K562 (cell line): ENCODE measurements around the gene REC8. TPM values are rescaled to one million over a fixed set of nuclear protein-coding genes. Genes with fewer than 3 reads are reported as not detected.

Experiments used
- ATAC-seq: fragments of 200-7000 bp; cut with Tn5 transposase; 3 replicates; pipeline ENCODE4 v1.9.1; 2020; ENCODE audit warnings: moderate library complexity
- BruUV-seq: library from RNA; stranded (reverse); fragments of 400-500 nt; replicated peaks from 2 replicates; lab custom pipeline; 2021; lab: Mats Ljungman, UMichigan
- CTCF ChIA-PET: fragments of 300-600 bp; formaldehyde crosslinking; extraction: SDS; loops from one replicate; lab custom pipeline; 2021; ENCODE audit warnings: low intra/inter-chr PET ratio; lab: Yijun Ruan, JAX
- POLR2A ChIA-PET: fragments of 300-600, 350-650 bp; sonication (Branson Sonifier 250); formaldehyde crosslinking; extraction: SDS; loops from one replicate; lab custom pipeline; 2021; ENCODE audit warnings: antibody characterized with exemption, inconsistent platforms; lab: Yijun Ruan, JAX
- DNase-seq, 4 experiments: peaks; one replicate each; pipeline versions ENCODE4 v3.0.0 to v3.0.0-alpha.2; 2011 to 2018; ENCODE audit warnings: low spot score in 3 of 4, mixed read lengths in 3 of 4; ENCODE audit errors: extremely low read depth in 1 of 4
- FAIRE-seq: peaks from 2 replicates; lab custom pipeline; 2011; peaks lifted over from hg19 to GRCh38; lab: Jason Lieb, UNC
- H2AFZ ChIP-seq: 2 replicates; pipeline ENCODE4 v1.6.0; 2011; ENCODE audit warnings: low read depth, low read length, control low read depth, inconsistent platforms
- H3K27ac ChIP-seq: fragments of 200-600 bp; 3 replicates; pipeline ENCODE4 v1.8.0; 2011; ENCODE audit warnings: low read depth, mild to moderate bottlenecking, control low read depth, inconsistent platforms, low read length, moderate library complexity, mixed read lengths; ENCODE audit errors: extremely low read depth
- H3K27me3 ChIP-seq, 2 experiments: fragments of 300-600 bp in 1 of 2; 2 replicates in 1 of 2; 3 replicates in 1 of 2; pipeline versions ENCODE4 v1.6.0 to v1.8.0; 2011; ENCODE audit warnings: inconsistent platforms in 2 of 2, low read length in 2 of 2, mild to moderate bottlenecking in 1 of 2, mixed read lengths in 1 of 2, moderate library complexity in 1 of 2; ENCODE audit not compliant: control insufficient read depth in 2 of 2, insufficient read depth in 2 of 2
- H3K36me3 ChIP-seq: fragments of 300-600 bp; 3 replicates; pipeline ENCODE4 v1.8.0; 2011; ENCODE audit warnings: mild to moderate bottlenecking, low read length, inconsistent platforms; ENCODE audit not compliant: control insufficient read depth, insufficient read depth
- H3K4me1 ChIP-seq, 2 experiments: fragments of 200-600 bp in 1 of 2; replicated peaks in 1 of 2; 2 replicates in 1 of 2; 3 replicates in 1 of 2; pipeline versions ENCODE4 v1.5.1 to v1.8.0; 2011; ENCODE audit warnings: inconsistent platforms in 2 of 2, low read length in 2 of 2, mild to moderate bottlenecking in 1 of 2, mixed read lengths in 1 of 2, moderate library complexity in 1 of 2; ENCODE audit not compliant: control insufficient read depth in 2 of 2, insufficient read depth in 2 of 2
- H3K4me2 ChIP-seq: 2 replicates; pipeline ENCODE4 v1.6.1; 2011; ENCODE audit warnings: low read length, control low read depth, inconsistent platforms, mixed read lengths; ENCODE audit not compliant: insufficient read depth
- H3K4me3 ChIP-seq: fragments of 200-600 bp; sonication (generic), shearing (Covaris generic); 2 replicates; pipeline ENCODE4 v1.5.1; 2016; ENCODE audit warnings: control low read depth, inconsistent platforms
- H3K79me2 ChIP-seq: fragments of 200-600 bp; 3 replicates; pipeline ENCODE4 v1.8.0; 2011; ENCODE audit warnings: low read length, inconsistent platforms; ENCODE audit not compliant: control insufficient read depth, insufficient read depth
- H3K9ac ChIP-seq, 2 experiments: 2 replicates each; pipeline versions ENCODE4 v1.6.0 to v1.6.1; 2011; ENCODE audit warnings: low read depth in 2 of 2, low read length in 2 of 2, control low read depth in 1 of 2, inconsistent platforms in 1 of 2, mild to moderate bottlenecking in 1 of 2, mixed read lengths in 1 of 2; ENCODE audit not compliant: insufficient read depth in 1 of 2
- H3K9me1 ChIP-seq: one replicate; pipeline ENCODE4 v1.6.0; 2011; ENCODE audit warnings: inconsistent platforms, mild to moderate bottlenecking, low read length, moderate library complexity; ENCODE audit not compliant: control insufficient read depth, insufficient read depth
- H3K9me3 ChIP-seq: replicated peaks from 2 replicates; pipeline ENCODE4 v1.5.1; 2011; ENCODE audit warnings: low read depth, low read length, inconsistent platforms; ENCODE audit not compliant: control insufficient read depth, insufficient read depth
- H4K20me1 ChIP-seq: replicated peaks from 2 replicates; pipeline ENCODE4 v1.6.1; 2011; ENCODE audit warnings: low read length, inconsistent platforms, mixed read lengths; ENCODE audit not compliant: control insufficient read depth, insufficient read depth
- BRF2 ChIP-seq: IDR thresholded peaks from 3 replicates; pipeline ENCODE4 v1.6.1; 2011; ENCODE audit warnings: borderline replicate concordance, mild to moderate bottlenecking; ENCODE audit not compliant: insufficient read length, insufficient read depth
- CREBBP ChIP-seq: IDR thresholded peaks from one replicate; pipeline ENCODE4 v1.6.1; 2012; ENCODE audit warnings: low read depth, mild to moderate bottlenecking, control low read depth, inconsistent platforms, low read length
- CTCFL ChIP-seq: IDR thresholded peaks from 2 replicates; pipeline ENCODE4 v1.6.1; 2011; ENCODE audit warnings: borderline replicate concordance, low read depth, mild to moderate bottlenecking, moderate library complexity, low read length; ENCODE audit not compliant: insufficient read depth, poor library complexity, severe bottlenecking
- ERF ChIP-seq: fragments of 450-650 bp; formaldehyde crosslinking; IDR thresholded peaks from 2 replicates; pipeline ENCODE4 v1.4.0; 2020; ENCODE audit warnings: mild to moderate bottlenecking, mixed read lengths
- ETV1 ChIP-seq: fragments of 450-650 bp; conservative IDR thresholded peaks from 2 replicates; pipeline ENCODE4 v1.6.1; 2016; ENCODE audit warnings: missing genetic modification characterization, control low read depth, low read depth, missing compliant biosample characterization
- HDAC8 ChIP-seq: fragments of 450-650 bp; IDR thresholded peaks from 2 replicates; pipeline ENCODE4 v1.6.1; 2016; ENCODE audit warnings: mild to moderate bottlenecking, missing genetic modification characterization, moderate library complexity, missing compliant biosample characterization
- JUNB ChIP-seq: fragments of 450-650 bp; formaldehyde crosslinking; conservative IDR thresholded peaks from 2 replicates; pipeline ENCODE4 v1.4.0; 2020; ENCODE audit warnings: mild to moderate bottlenecking
- TAF1 ChIP-seq: IDR thresholded peaks from 2 replicates; pipeline ENCODE4 v1.6.1; 2011; ENCODE audit warnings: mild to moderate bottlenecking, low read length, moderate library complexity; ENCODE audit not compliant: insufficient read depth, control insufficient read depth, severe bottlenecking; ENCODE audit errors: extremely low read depth
- TAL1 ChIP-seq: fragments of 450-650 bp; IDR thresholded peaks from 2 replicates; pipeline ENCODE4 v1.6.1; 2016; ENCODE audit warnings: mild to moderate bottlenecking
- ZNF316 ChIP-seq: fragments of 450-650 bp; IDR thresholded peaks from 2 replicates; pipeline ENCODE4 v1.6.1; 2016
- ZNF695 ChIP-seq: fragments of 450-650 bp; formaldehyde crosslinking; IDR thresholded peaks from 2 replicates; pipeline ENCODE4 v1.4.0; 2020; ENCODE audit warnings: mild to moderate bottlenecking, moderate library complexity
- WGBS: fragments of 100-300 bp; shearing (Covaris generic); methylation state at CpG from one replicate; pipeline ENCODE4 v1.1.6; 2016; ENCODE audit warnings: low coverage, mixed read lengths; ENCODE audit not compliant: insufficient coverage; ENCODE audit errors: missing lambda C conversion rate; 5-methylcytosine and 5-hydroxymethylcytosine counted together
- in situ Hi-C: fragments of 300-500 bp; cut with MboI; formaldehyde crosslinking; loops from 4 replicates; pipeline ENCODE4 v1.15.0; 2018; ENCODE audit warnings: inconsistent platforms, mixed read lengths
- intact Hi-C: fragments of 100-400 bp; cut with micrococcal nuclease; formaldehyde crosslinking; loops from 2 replicates; pipeline ENCODE4 v1.14.2; 2022
- polyA plus RNA-seq, 8 experiments: library from polyadenylated mRNA; depleted of rRNA in 4 of 8; stranded (reverse) in 5 of 8; unstranded in 3 of 8; fragments of >200 nt; fragmentation: Nextera tagmentation in 2 of 8; fragmentation: Illumina TruSeq in 1 of 8; extraction: Ambion mirVana in 2 of 8; extraction: Trizol in 1 of 8; gene quantifications; 2 replicates each; pipeline versions ENCODE4 v1.2.1 to v1.2.3, GENCODE V29; 2011 to 2014; ENCODE audit warnings: inconsistent platforms in 1 of 8, missing spikeins in 1 of 8
- total RNA-seq, 7 experiments: library from RNA; depleted of rRNA in 6 of 7; stranded (reverse); fragments of >200 nt in 6 of 7; fragmentation: Illumina TruSeq in 2 of 7; extraction: Trizol in 2 of 7; gene quantifications; 2 replicates each; pipeline versions ENCODE4 v1.2.1 to v1.2.3, GENCODE V29; 2011 to 2021; ENCODE audit warnings: low replicate concordance in 1 of 7

The REC8 gene
- total and polyA plus RNA-seq, 9 of the 15 experiments (the other 6 are each of a cell fraction or from before 2014, with no cell fraction given) = 0.11 to 2.5 (median 0.85) TPM

- ChIA-PET CTCF (no interaction called here), POLR2A (no interaction called here)
- H3K79me2 ChIP-seq = no peaks in the 10 kb centered on the region
- intact Hi-C loops = no loop called here
- peaks cover 37% of the 10 kb centered on the region; the same call in 2 of the 3 replicates for H3K36me3 ChIP-seq
- no peaks in the 10 kb centered on the region; a peak in 2 of 5 replicates for H3K4me1 ChIP-seq
- no peak overlapping the region for H3K4me2 ChIP-seq
- no peaks in the 10 kb centered on the region for H3K27me3 ChIP-seq
- FAIRE-seq (no peak), ATAC-seq (no peak; the same call in 2 of the 3 replicates), DNase-seq (no peak)
- 73% methylated on average over 11 of the region's 12 CpGs for WGBS
- no peak for TF ChIP-seq CTCFL
- no peak for TF ChIP-seq BRF2
- no peak for TF ChIP-seq JUNB (CRISPR knock-in tag)
- no peak for TF ChIP-seq ETV1 (tag)
- TF ChIP-seq CREBBP = no peak
- TF ChIP-seq TAL1 = no peak
- TF ChIP-seq ZNF695 (CRISPR knock-in tag) = no peak
- no peak for TF ChIP-seq ERF
- no peak for TF ChIP-seq ZNF316
- no peak for TF ChIP-seq HDAC8 (tag)
- TF ChIP-seq TAF1 = no peak
- H3K27ac ChIP-seq = no peak overlapping the region
- H3K9ac ChIP-seq = 0 out of 4 replicates have a peak overlapping the region, but pooled peaks of 1 of the 2 experiments have one; percentile 31
- no peak overlapping the region for H2AFZ ChIP-seq
- in situ Hi-C loops = no loop called here
- H4K20me1 ChIP-seq = no peaks in the 10 kb centered on the region
- no TSS peak for BruUV-seq
- no peak overlapping the region for H3K4me3 ChIP-seq
- no peaks in the 10 kb centered on the region for H3K9me1 ChIP-seq
- no peaks in the 10 kb centered on the region for H3K9me3 ChIP-seq
These were observed 5.4 kb downstream of the REC8 start for GRCh38 chr14:24177041-24177825.
